Endothelial cell of umbilical vein (primary cell): ENCODE results near the gene G6PC1. TPM values are rescaled to one million over a fixed set of nuclear protein-coding genes. Genes with fewer than 3 reads are reported as not detected.

ENCODE experiments used
- BruUV-seq: library from RNA; stranded (reverse); fragments of 400-500 nt; replicated peaks from 2 replicates; lab custom pipeline; 2021; lab: Mats Ljungman, UMichigan
- CTCF ChIA-PET: fragments of 300-600, 350-600 bp; sonication (Branson Sonifier 250); formaldehyde crosslinking; loops from one replicate; lab custom pipeline; 2021; ENCODE audit warnings: antibody characterized with exemption, inconsistent platforms; lab: Charles Lee
- POLR2A ChIA-PET: fragments of 300-600, 350-600 bp; sonication (Branson Sonifier 250); formaldehyde crosslinking; loops from one replicate; lab custom pipeline; 2021; ENCODE audit warnings: antibody characterized with exemption, inconsistent platforms; lab: Charles Lee
- DNase-seq: peaks from one replicate; pipeline ENCODE4 v3.0.0-alpha.2; 2011; ENCODE audit warnings: low read depth, low spot score
- FAIRE-seq: peaks from 2 replicates; lab custom pipeline; 2011; peaks lifted over from hg19 to GRCh38; lab: Jason Lieb, UNC
- H2AFZ ChIP-seq: 2 replicates; pipeline ENCODE4 v1.6.0; 2012; ENCODE audit warnings: low read depth, low read length, control low read depth, inconsistent platforms
- H3K27ac ChIP-seq: 2 replicates; pipeline ENCODE4 v1.5.1; 2011; ENCODE audit warnings: low read depth, mild to moderate bottlenecking, control low read depth, low read length, moderate library complexity; ENCODE audit not compliant: insufficient read depth
- H3K27me3 ChIP-seq, 2 experiments: 2 replicates each; pipeline versions ENCODE4 v1.6.0 to v1.6.1; 2011; ENCODE audit warnings: low read length in 2 of 2, mixed read lengths in 1 of 2; ENCODE audit not compliant: control insufficient read depth in 2 of 2, insufficient read depth in 2 of 2
- H3K36me3 ChIP-seq, 2 experiments: 2 replicates in 1 of 2; 3 replicates in 1 of 2; pipeline ENCODE4 v1.5.1; 2011; ENCODE audit warnings: low read length in 2 of 2, mild to moderate bottlenecking in 1 of 2, moderate library complexity in 1 of 2; ENCODE audit not compliant: control insufficient read depth in 2 of 2, insufficient read depth in 2 of 2; ENCODE audit errors: extremely low read depth in 1 of 2
- H3K4me1 ChIP-seq: 3 replicates; pipeline ENCODE4 v1.5.1; 2011; ENCODE audit warnings: mild to moderate bottlenecking, low read length; ENCODE audit not compliant: control insufficient read depth, insufficient read depth; ENCODE audit errors: extremely low read depth
- H3K4me2 ChIP-seq: 2 replicates; pipeline ENCODE4 v1.6.1; 2011; ENCODE audit warnings: low read length, control low read depth, mixed read lengths; ENCODE audit not compliant: insufficient read depth
- H3K4me3 ChIP-seq, 3 experiments: fragments of 200-600 bp in 1 of 3; sonication (generic), shearing (Covaris generic) in 1 of 3; replicated peaks in 1 of 3; 2 replicates each; pipeline ENCODE4 v1.5.1; 2011 to 2016; ENCODE audit warnings: control low read depth in 3 of 3, low read length in 3 of 3, mild to moderate bottlenecking in 2 of 3, inconsistent platforms in 1 of 3, low read depth in 1 of 3, moderate library complexity in 1 of 3; ENCODE audit not compliant: insufficient read depth in 1 of 3
- H3K79me2 ChIP-seq: 2 replicates; pipeline ENCODE4 v1.6.0; 2012; ENCODE audit warnings: low read length, inconsistent platforms; ENCODE audit not compliant: control insufficient read depth, insufficient read depth
- H3K9ac ChIP-seq: replicated peaks from 2 replicates; pipeline ENCODE3; 2011; ENCODE audit warnings: low read length, control low read depth; ENCODE audit not compliant: insufficient read depth; ENCODE audit errors: extremely low read depth
- H3K9me1 ChIP-seq: replicated peaks from 3 replicates; pipeline ENCODE4 v1.6.0; 2011; ENCODE audit warnings: mild to moderate bottlenecking, low read length; ENCODE audit not compliant: control insufficient read depth, insufficient read depth; ENCODE audit errors: extremely low read depth
- H3K9me3 ChIP-seq: replicated peaks from 2 replicates; pipeline ENCODE4 v1.5.1; 2012; ENCODE audit warnings: low read length, inconsistent platforms; ENCODE audit not compliant: control insufficient read depth, insufficient read depth
- H4K20me1 ChIP-seq: replicated peaks from 2 replicates; pipeline ENCODE3; 2011; ENCODE audit warnings: mild to moderate bottlenecking, low read length; ENCODE audit not compliant: control insufficient read depth, insufficient read depth; ENCODE audit errors: extremely low read depth
- EZH2 ChIP-seq: IDR thresholded peaks from 2 replicates; pipeline ENCODE4 v1.6.1; 2012; ENCODE audit warnings: borderline replicate concordance, low read depth, mild to moderate bottlenecking, moderate library complexity, low read length, inconsistent platforms; ENCODE audit not compliant: severe bottlenecking
- FOS ChIP-seq: IDR thresholded peaks from 2 replicates; pipeline ENCODE4 v1.6.1; 2011; ENCODE audit warnings: mild to moderate bottlenecking, low read length, moderate library complexity, borderline replicate concordance; ENCODE audit not compliant: insufficient read depth
- GATA2 ChIP-seq: IDR thresholded peaks from 2 replicates; pipeline ENCODE4 v1.7.0; 2011; ENCODE audit warnings: low read depth, mild to moderate bottlenecking, moderate library complexity, mixed read lengths, low read length; ENCODE audit not compliant: insufficient read length, insufficient read depth
- JUN ChIP-seq: IDR thresholded peaks from 2 replicates; pipeline ENCODE4 v1.6.1; 2011; ENCODE audit warnings: borderline replicate concordance, low read depth; ENCODE audit not compliant: insufficient read length, insufficient read depth
- MYC ChIP-seq: IDR thresholded peaks from one replicate; pipeline ENCODE4 v1.6.1; 2011; ENCODE audit warnings: mild to moderate bottlenecking, low read depth, low read length
- POLR2A ChIP-seq: IDR thresholded peaks from 2 replicates; pipeline ENCODE4 v1.6.1; 2012; ENCODE audit warnings: low read depth, mild to moderate bottlenecking, control low read depth, low read length
- POLR2AphosphoS5 ChIP-seq: IDR thresholded peaks from 2 replicates; pipeline ENCODE4 v1.6.1; 2012; ENCODE audit warnings: low read depth, mild to moderate bottlenecking, control low read depth, low read length, moderate library complexity; ENCODE audit not compliant: insufficient read depth
- dilution Hi-C: fragments of 300-500 bp; cut with MboI; formaldehyde crosslinking; loops from one replicate; pipeline ENCODE4 v1.15.0; 2019; ENCODE audit warnings: low sequenced_read_pairs; ENCODE audit not compliant: extremely low pct_ligation_motif_present
- intact Hi-C: fragments of 100-400 bp; cut with micrococcal nuclease; formaldehyde crosslinking; loops from one replicate; pipeline ENCODE4 v1.10.0; 2022
- polyA plus RNA-seq, 4 experiments: library from polyadenylated mRNA; depleted of rRNA in 3 of 4; stranded (reverse) in 3 of 4; unstranded in 1 of 4; fragments of >200 nt; gene quantifications; 2 replicates each; pipeline versions ENCODE4 v1.2.1 to v1.2.3, GENCODE V29; 2011 to 2012; ENCODE audit warnings: missing spikeins in 1 of 4
- total RNA-seq: library from RNA; stranded (reverse); gene quantifications from 2 replicates; pipeline ENCODE4 v1.2.3, GENCODE V29; 2021
- TF ChIP-seq, protein P1 (sequence below): IDR thresholded peaks from 2 replicates; pipeline ENCODE4 v1.6.1; 2011; ENCODE audit not compliant: insufficient read depth, insufficient read length
- TF ChIP-seq, protein P2 (sequence below), 2 donors: IDR thresholded peaks; 1 replicate in 1 of 2; 2 replicates in 1 of 2; pipeline ENCODE4 v1.5.1; 2011; ENCODE audit warnings: low read length in 2 of 2, mild to moderate bottlenecking in 2 of 2, moderate library complexity in 2 of 2, control low read depth in 1 of 2, inconsistent platforms in 1 of 2, low read depth in 1 of 2; ENCODE audit not compliant: insufficient read depth in 1 of 2; ENCODE audit errors: extremely low read depth in 1 of 2

G6PC1 gene
- total and polyA plus RNA-seq, 2 donors (not counting 3 experiments of a cell fraction or from before 2014, with no cell fraction given) = not detected

DNA sequence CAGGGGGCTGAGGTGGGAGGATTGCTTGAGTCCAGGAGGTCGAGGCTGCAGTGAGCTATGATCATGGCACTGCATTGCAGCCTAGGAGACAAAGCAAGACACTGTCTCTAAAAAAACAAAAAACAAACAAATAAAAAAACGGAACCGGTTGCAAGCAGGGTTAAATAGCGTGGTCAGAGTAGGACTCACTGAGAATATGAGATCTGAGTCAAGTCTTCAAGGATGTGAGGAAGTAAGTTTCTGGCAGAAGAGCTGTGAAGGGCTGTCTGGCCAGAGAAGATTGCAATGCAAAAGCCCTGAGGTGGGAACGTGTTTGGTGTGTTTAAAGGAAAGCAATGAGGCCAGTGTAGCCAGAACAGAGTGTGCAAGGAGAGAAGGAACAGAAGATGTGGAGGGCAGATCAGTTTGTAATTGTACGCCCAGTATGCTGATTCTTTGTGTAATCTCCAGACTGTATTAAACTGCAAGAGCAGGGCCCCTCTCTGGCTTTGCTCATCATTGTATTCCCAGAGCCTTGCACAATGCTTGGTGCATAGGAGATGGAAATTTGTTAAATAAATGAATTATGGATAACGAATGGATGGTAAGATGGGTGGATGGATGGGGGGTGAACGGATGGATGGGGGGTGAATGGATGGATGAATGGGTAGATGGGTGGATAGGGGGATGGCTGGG lies 6.3 kb downstream of the G6PC1 start:
- Histone ChIP-seq H3K9me1 (no peaks in the 10 kb centered on the region), H3K4me3 (no peak overlapping the region), H3K36me3 (no peaks in the 10 kb centered on the region), H3K4me2 (no peak overlapping the region), H3K9ac (no peak overlapping the region), H3K27ac (no peak overlapping the region), H3K79me2 (no peaks in the 10 kb centered on the region), H4K20me1 (no peaks in the 10 kb centered on the region), H2AFZ (no peak overlapping the region), H3K4me1 (no peaks in the 10 kb centered on the region), H3K9me3 (no peaks in the 10 kb centered on the region), H3K27me3 (peaks cover 5 to 15% of the 10 kb centered on the region in 2 experiments)
- DNase-seq = no peak
- no peak for TF ChIP-seq JUN
- TF ChIP-seq POLR2AphosphoS5 = no peak
- TF ChIP-seq POLR2A = no peak
- TF ChIP-seq, protein P1, sequence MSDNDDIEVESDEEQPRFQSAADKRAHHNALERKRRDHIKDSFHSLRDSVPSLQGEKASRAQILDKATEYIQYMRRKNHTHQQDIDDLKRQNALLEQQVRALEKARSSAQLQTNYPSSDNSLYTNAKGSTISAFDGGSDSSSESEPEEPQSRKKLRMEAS = no peak
- TF ChIP-seq GATA2 = no peak
- TF ChIP-seq, protein P2, sequence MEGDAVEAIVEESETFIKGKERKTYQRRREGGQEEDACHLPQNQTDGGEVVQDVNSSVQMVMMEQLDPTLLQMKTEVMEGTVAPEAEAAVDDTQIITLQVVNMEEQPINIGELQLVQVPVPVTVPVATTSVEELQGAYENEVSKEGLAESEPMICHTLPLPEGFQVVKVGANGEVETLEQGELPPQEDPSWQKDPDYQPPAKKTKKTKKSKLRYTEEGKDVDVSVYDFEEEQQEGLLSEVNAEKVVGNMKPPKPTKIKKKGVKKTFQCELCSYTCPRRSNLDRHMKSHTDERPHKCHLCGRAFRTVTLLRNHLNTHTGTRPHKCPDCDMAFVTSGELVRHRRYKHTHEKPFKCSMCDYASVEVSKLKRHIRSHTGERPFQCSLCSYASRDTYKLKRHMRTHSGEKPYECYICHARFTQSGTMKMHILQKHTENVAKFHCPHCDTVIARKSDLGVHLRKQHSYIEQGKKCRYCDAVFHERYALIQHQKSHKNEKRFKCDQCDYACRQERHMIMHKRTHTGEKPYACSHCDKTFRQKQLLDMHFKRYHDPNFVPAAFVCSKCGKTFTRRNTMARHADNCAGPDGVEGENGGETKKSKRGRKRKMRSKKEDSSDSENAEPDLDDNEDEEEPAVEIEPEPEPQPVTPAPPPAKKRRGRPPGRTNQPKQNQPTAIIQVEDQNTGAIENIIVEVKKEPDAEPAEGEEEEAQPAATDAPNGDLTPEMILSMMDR (IDR thresholded peaks at IDR 0.05; ENCODE audit: extremely low read depth in 1 of 2, insufficient read depth in 1 of 2, low read depth in 1 of 2, low read length in 2 of 2) = no peak
- no peak for TF ChIP-seq FOS
- no peak for TF ChIP-seq EZH2
- no peak for TF ChIP-seq MYC
- no peak for FAIRE-seq
- POLR2A ChIA-PET = no interaction called here
- intact Hi-C loops (no loop called here), dilution Hi-C loops (no loop called here)
- BruUV-seq = no TSS peak
- CTCF ChIA-PET = no interaction called here
